GM19372 (cell line): ENCODE results near the gene EIF1.
"Not testable (repeated sequence)": the region's sequence is repeated elsewhere in the genome, so short reads cannot be mapped to it uniquely, and the experiment has no call there.

ENCODE experiments used
- ATAC-seq: cut with Tn5 transposase; IDR thresholded peaks from one replicate; pipeline ENCODE4 v1.9.1; 2021; ENCODE audit warnings: mild to moderate bottlenecking, low read depth, moderate library complexity; ENCODE audit not compliant: unreplicated experiment

Gene EIF1

DNA sequence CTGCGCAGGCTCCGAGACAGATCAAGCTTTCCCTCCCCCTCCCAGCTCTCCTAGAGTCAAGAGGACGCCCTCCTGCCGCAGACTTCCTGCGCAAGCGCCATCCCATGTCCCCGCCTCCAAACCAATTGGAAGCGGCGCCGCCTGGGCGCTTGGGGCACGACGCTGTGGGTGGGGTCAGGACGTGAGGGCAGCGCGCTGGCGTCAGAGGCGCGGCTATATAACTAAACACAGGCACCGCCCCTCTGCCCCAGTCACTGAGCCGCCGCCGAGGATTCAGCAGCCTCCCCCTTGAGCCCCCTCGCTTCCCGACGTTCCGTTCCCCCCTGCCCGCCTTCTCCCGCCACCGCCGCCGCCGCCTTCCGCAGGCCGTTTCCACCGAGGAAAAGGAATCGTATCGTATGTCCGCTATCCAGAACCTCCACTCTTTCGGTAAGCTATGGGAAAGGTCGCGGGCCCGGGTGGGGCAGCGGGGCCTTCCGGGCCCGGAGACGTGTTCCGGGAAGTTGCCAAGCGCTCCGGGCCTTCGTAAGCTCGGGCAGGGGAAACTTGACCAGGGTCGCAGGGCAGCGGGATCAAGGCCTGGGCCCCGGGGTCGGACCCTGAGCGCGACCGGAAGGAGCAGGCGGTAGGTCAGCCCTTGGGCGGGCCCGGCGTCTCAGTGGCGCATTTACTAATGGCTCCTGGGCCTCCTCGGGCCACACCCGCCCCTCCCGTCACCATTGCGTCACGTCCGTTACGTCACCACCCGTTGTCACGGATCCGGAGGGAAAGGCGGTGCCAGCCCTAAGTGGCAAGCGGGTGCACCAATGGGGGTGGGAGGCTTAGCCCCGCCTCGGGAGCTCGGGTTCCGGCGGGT is at the start of gene EIF1:
TSS of gene EIF1 (plus strand) at position 245 of the 856 bp plus-strand sequence. CDS start at position 399, 154 bp downstream.
- ATAC-seq, result peak; percentile 69

DNA sequence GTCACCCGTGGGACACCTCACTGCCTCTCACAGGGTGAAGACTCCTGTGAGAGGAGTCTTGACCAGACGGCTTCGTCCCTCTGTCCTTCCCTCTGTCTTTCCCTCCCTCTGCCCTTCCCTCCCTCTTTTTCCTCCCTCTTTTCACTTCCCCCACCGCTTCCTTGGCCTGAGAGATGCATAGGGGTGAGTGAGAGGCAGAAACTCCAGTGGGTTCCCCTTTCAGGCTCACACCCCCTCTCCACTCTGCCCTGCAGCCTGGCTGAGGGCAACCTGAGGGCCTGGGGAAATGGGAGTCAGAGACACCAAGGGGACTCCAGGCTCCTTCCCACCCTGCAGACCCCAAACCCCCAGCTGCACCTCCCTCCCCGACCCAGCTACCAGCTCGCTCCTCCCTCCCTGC is 49.7 kb upstream of the EIF1 start:
- no peak for ATAC-seq

DNA sequence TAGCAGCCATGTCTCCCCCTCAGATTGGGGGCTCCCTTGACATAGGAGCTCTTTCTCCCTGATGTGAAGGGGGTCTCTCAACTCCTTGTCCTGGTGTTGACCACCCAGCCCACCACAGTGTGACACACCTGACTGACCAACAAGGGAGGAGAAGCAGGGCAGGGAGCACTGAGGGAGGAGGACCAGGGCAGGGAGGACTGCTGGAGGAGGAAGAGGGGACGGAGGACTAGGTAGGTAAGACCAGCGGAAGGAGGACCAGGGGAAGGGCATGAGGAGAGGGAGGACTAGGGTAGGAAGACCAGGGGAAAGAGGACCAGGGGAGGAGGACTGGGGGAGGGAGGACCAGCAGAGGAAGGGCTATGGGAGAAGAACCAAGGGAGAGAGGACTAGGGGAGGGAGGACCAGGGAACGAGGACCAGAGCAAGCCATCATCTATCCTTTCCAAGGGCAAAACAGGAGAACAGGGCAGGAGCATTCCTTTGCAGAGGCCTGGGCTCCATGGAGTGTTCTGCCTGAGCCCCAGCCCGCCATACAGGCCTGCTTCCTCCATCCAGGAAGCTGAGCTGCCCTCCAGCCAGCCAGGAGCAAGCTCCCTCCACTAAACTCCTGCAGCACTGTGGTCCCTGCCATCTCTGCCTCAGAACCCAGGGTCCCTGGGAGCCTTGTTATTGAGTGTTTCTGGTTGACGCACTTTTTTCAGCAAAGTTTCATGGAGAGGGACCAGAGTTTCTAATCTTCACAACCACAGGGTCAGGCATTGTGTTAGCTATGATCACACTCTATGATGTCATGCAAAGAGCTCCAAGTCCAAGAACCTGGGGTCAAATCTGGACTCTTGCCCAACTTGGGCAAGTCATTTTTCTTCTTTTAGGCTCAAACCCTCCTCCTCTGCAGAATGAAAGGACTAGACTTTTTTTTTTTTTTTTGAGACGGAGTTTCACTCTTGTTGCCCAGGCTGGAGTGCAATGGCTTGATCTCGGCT is 48.9 kb upstream of the EIF1 start:
- no peak for ATAC-seq

GRCh38 chr17:41640596-41640995 is 48.1 kb upstream of the EIF1 start:
- ATAC-seq, result not testable (repeated sequence)

- no peak for ATAC-seq
Measured at GRCh38 chr17:41642252-41643156, 46.2 kb upstream of the EIF1 start.

DNA sequence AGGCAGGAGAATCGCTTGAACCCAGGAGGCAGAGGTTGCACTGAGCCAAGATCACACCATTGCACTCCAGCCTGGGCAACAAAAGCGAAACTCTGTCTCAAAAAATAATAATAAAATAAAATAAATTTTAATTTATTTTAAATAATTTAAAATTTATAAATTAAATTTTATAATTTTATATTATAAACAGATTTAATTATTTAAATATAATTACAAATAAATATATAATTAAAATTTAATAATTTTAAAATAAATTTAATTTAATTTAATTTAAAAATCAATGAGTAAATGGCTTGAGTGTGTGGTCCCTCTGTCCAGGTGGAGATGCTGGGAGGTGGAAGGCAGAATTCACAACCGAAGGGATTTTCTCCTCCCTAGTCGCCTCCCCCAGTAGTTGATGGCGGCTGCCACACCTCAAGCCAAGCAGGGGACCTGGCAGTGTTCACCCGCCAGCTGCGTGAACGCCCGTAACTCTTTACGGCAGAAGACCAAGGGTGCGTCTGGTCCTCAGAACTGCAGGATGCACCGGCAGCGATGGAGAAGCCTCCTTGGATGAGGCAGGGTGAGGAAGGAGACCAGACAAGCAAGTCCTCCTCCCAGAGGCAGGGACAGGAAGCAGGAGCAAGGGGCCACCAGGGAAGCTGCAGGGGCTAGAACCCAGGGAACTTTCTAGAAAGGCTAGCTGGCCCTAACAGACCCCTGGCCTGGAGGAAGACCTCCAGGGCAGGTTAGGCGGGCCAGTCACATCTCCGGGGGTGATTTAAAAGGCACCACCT is 41.5 kb upstream of the EIF1 start:
- no peak for ATAC-seq

GRCh38 chr17:41647940-41648410 is 40.7 kb upstream of the EIF1 start:
- no peak for ATAC-seq

- no peak for ATAC-seq
Measured at GRCh38 chr17:41648411-41649195, 40.1 kb upstream of the EIF1 start.

DNA sequence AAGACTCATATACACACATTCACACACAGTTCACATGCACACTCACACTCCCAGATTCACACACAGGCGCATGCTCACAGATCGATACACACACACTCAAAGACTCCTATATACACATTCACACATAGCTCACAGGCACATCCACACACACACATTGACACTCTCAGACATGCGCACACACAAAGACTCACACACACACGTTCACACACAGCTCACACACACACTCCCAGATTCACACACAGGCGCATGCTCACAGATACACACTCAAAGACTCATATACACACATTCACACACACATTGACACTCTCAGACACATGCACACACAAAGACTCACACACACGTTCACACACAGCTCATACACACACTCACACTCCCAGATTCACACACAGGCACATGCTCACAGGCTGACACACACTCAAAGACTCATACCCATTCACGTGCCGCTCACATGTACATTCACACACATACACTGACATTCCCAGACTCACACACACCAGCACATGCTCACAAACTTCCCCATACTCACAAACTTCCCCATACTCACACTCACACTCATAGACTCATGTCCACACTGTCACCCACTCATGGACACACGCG is 38.7 kb upstream of the EIF1 start:
- ATAC-seq, result no peak

DNA sequence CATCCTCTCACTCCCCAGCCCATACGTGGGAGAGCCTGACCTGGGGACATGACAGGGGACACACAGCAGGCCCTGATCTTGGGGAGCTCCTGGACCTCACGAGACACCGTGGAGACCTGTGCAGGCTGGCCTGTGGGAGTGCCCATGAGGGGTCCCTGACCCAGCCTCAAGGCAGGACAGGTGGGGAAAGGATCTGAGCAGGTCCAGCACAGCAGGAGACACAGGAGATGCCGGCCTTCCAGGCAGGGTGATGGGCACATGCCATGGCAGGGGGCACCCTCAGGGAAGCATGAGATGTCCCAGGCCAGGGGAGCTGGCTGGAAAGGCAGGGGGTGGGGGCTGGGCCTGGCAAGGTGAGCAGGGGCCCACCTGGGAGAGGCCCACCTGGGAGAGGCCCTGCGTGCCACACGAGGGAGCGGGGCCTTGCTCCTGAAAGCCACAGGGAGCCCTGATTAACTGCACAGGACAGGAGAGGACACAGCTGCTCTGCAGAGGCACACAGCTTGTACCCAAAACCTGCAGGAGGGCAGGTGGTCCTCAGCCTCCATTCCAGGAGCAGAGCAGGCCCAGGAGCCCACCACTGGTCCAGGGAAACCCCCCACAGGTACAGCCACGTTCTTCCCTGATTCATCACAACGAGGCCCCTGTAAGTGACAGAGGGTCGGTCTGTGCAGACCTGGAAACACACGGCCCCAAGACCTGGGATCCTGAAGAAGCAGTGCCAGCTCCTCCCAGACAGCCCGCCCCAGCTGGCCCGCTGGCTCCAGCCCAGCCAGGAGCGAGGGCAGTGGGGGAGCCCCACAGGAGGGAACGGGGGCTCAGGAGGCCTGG is 37.7 kb upstream of the EIF1 start:
- ATAC-seq, result no peak

DNA sequence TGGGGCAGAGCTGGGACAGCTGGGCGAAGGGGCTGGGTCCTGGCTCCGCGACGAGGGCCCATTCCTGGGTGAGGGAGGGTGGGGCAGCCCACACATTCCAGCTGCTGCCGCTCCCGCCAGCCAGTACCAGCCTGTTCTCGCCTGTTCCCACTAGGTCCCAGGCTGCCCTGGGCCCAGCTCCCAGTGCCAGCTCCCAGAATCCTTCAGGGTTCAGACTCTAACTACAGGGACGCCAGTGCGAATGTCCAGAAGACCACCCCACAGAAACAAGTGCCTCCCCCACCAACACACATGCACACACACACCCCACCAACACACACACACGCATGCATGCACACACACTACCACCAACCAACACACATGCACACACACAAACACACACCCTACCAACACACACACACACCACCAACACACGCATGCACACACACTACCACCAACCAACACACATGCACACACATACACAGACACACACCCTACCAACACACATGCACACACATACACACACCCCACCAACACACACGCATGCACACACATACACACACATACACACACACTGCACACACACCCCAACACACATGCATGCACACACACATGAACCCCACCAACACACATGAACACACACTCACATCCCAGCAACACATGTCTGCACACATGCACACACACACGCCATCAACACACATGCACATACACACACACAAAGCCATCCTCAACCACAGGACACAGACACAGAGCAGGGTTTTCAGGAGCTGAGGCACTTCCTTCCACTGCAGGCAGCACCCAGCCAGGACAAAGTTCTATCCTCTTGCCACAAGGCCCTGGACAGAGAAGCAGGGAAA is 36.8 kb upstream of the EIF1 start:
- no peak for ATAC-seq

GRCh38 chr17:41652461-41652970 is 36.2 kb upstream of the EIF1 start:
- ATAC-seq, result no peak

DNA sequence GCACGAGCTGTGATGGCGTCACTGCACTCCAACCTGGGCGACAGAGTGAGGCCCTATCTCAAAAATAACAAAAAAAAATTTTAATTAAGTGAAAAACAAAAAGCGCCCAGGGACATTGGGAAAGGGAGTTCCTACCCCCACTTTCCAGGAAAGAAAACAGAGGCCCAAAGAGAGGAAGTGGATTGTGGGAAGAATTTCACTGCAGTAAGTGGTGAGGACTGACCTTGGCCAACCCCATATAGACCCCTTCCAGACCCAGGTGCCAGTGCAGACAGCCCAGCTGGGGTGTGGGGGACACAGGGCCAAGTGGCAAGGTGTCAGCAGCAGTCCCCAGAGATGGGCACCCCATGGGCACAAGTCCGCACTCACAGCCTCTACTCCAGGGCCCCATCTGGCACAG is 35.3 kb upstream of the EIF1 start:
- ATAC-seq, result no peak

DNA sequence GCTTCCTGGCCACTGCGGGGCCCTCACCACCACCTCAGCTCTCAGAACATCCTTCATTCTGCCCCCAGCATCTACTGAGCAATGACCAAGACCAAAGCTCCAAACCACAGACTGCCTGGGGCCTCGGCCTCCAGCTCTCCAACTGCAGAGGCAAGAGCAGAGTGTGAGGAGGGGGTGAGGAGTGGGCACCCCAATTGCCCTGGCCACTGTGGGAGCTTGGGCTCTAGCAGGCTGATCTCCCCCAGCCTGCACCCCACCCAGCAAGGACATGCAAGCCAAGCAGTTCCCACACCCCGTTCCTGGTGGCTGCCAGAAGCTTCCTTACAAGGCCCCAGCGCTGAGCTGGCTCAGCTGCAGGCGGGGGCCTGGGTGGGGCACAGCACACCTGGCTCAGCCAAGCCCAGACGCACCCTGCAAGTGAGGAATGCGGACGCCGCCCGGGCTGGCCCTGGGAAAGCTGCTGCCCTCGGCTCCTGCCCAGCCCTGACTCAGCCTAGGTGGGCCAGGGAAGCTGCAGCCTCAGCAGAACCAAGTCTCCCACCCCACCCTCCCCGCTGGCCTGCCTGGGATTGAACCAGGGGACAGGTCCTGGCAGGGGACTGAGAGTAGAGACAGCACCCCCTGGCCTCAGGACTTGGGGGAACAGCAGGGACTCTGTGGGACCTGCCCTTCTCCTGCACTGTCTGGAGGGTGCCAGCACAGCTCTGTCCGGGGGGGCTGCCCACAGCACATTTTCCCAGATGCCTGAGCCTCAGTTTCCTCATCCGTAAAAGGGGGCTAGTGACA is 34.6 kb upstream of the EIF1 start:
- no peak for ATAC-seq
